ENCODE measurements around the gene JARID2. TPM values are rescaled to one million over a fixed set of nuclear protein-coding genes. Genes with fewer than 3 reads are reported as not detected.

The JARID2 gene
- total RNA-seq, 2 experiments from 2014 or later, result 25.4 to 25.5 TPM

- H3K27me3 Mint-ChIP-seq, result no peaks in the 10 kb centered on the region
- peaks cover 83% of the 10 kb centered on the region for H3K4me1 Mint-ChIP-seq (ENCODE audit: low read depth)
- ChIA-PET POLR2A (no interaction called here), CTCF (no interaction called here)
- ATAC-seq, result no peak
- H3K9me3 Mint-ChIP-seq, result no peaks in the 10 kb centered on the region
- H3K27ac Mint-ChIP-seq, result no peak overlapping the region
- H3K4me3 Mint-ChIP-seq, result no peak overlapping the region
- no peak for TF ChIP-seq CTCF (IDR thresholded peaks at IDR 0.05)
- intact Hi-C loops (cut with micrococcal nuclease), result no loop called here
- peaks cover 21% of the 10 kb centered on the region for H3K36me3 Mint-ChIP-seq (ENCODE audit: low read depth)
- no peak for DNase-seq
Observed at GRCh38 chr6:15270402-15270801, 24.5 kb downstream of the JARID2 start.

- Mint-ChIP-seq H3K27me3 (no peaks in the 10 kb centered on the region), H3K36me3 (ENCODE audit: low read depth) (peaks cover 28% of the 10 kb centered on the region), H3K9me3 (no peaks in the 10 kb centered on the region), H3K4me1 (ENCODE audit: low read depth) (peaks cover 83% of the 10 kb centered on the region), H3K4me3 (no peak overlapping the region), H3K27ac (no peak overlapping the region)
- CTCF ChIA-PET, result no interaction called here
- POLR2A ChIA-PET, result no interaction called here
- DNase-seq, result no peak
- intact Hi-C loops (cut with micrococcal nuclease), result no loop called here
- ATAC-seq, result no peak
- TF ChIP-seq CTCF (IDR thresholded peaks at IDR 0.05), result no peak
Observed at GRCh38 chr6:15272562-15272961, 26.7 kb downstream of the JARID2 start.

GRCh38 chr6:15274692-15275387 lies 29.0 kb downstream of the JARID2 start:
- no peak for TF ChIP-seq CTCF (IDR thresholded peaks at IDR 0.05)
- Mint-ChIP-seq H3K36me3 (ENCODE audit: low read depth) (peaks cover 22% of the 10 kb centered on the region), H3K9me3 (no peaks in the 10 kb centered on the region), H3K27ac (no peak overlapping the region), H3K4me1 (ENCODE audit: low read depth) (peaks cover 79% of the 10 kb centered on the region), H3K4me3 (no peak overlapping the region), H3K27me3 (no peaks in the 10 kb centered on the region)
- ChIA-PET CTCF (no interaction called here), POLR2A (no interaction called here)
- ATAC-seq, result no peak
- intact Hi-C loops (cut with micrococcal nuclease), result no loop called here
- no peak for DNase-seq

- Mint-ChIP-seq H3K4me1 (ENCODE audit: low read depth) (peaks cover 83% of the 10 kb centered on the region), H3K27ac (no peak overlapping the region), H3K4me3 (no peak overlapping the region), H3K36me3 (ENCODE audit: low read depth) (peaks cover 13% of the 10 kb centered on the region), H3K9me3 (no peaks in the 10 kb centered on the region), H3K27me3 (no peaks in the 10 kb centered on the region)
- intact Hi-C loops (cut with micrococcal nuclease), result no loop called here
- CTCF ChIA-PET, result no interaction called here
- POLR2A ChIA-PET, result interaction anchor here (0.6 to 1.1 kb wide), 2 partner anchors 16 to 133 kb away, joined by 3 to 4 read pairs; no protein-coding TSS in a partner anchor
- DNase-seq, result no peak
- no peak for ATAC-seq
- TF ChIP-seq CTCF (IDR thresholded peaks at IDR 0.05), result no peak
Observed at GRCh38 chr6:15276036-15276985, 30.4 kb downstream of the JARID2 start.
